Motor neuron (in vitro differentiated cells): Measurements from ENCODE around the gene WFDC8. TPM values are rescaled to one million over a fixed set of nuclear protein-coding genes. Genes with fewer than 3 reads are reported as not detected.

Experiments
- ATAC-seq, 8 experiments: fragments of 200-7000 bp; cut with Tn5 transposase; replicated peaks in 6 of 8; 2 replicates each; pipeline ENCODE4 v1.8.0; 2021; ENCODE audit warnings: mild to moderate bottlenecking in 8 of 8, moderate library complexity in 8 of 8
- H3K27ac ChIP-seq, 2 donors: fragments of 250-450 bp; sonication (Bioruptor Pico); 2 replicates each; pipeline ENCODE4 v1.9.0; 2021; ENCODE audit warnings: antibody characterized with exemption in 2 of 2, mild to moderate bottlenecking in 2 of 2, moderate library complexity in 1 of 2
- H3K4me1 ChIP-seq, 2 donors: fragments of 250-450 bp; sonication (Bioruptor Pico); replicated peaks in 1 of 2; 2 replicates each; pipeline ENCODE4 v1.6.1; 2021; ENCODE audit warnings: antibody characterized with exemption in 2 of 2, mild to moderate bottlenecking in 2 of 2, moderate library complexity in 1 of 2
- H3K4me3 ChIP-seq, 5 donors: fragments of 250-450 bp; sonication (Bioruptor Pico); 2 replicates each; pipeline ENCODE4 v1.9.0; 2021; ENCODE audit warnings: antibody characterized with exemption in 5 of 5, mild to moderate bottlenecking in 5 of 5, moderate library complexity in 4 of 5
- WGBS, 10 experiments: fragments of 450-650 bp; shearing (Covaris generic); methylation state at CpG; one replicate each; pipeline ENCODE4 v1.0.0; 2022; 5-methylcytosine and 5-hydroxymethylcytosine counted together
- in situ Hi-C, 9 experiments: fragments of 400-800 bp; cut with MboI; loops; one replicate each; pipeline ENCODE4 v1.15.0; 2021; ENCODE audit warnings: low sequenced_read_pairs in 9 of 9, low pct_unique_long_range_greater_than_20kb in 2 of 9; ENCODE audit not compliant: unreplicated experiment in 9 of 9
- total RNA-seq, 8 experiments: library from RNA; unstranded; fragments of 300-600 nt; gene quantifications; 2 replicates each; pipeline versions ENCODE4 v1.2.3 to v1.2.4, GENCODE V29; 2022

WFDC8 gene
- total RNA-seq, 8 experiments from 2014 or later, result not detected

DNA sequence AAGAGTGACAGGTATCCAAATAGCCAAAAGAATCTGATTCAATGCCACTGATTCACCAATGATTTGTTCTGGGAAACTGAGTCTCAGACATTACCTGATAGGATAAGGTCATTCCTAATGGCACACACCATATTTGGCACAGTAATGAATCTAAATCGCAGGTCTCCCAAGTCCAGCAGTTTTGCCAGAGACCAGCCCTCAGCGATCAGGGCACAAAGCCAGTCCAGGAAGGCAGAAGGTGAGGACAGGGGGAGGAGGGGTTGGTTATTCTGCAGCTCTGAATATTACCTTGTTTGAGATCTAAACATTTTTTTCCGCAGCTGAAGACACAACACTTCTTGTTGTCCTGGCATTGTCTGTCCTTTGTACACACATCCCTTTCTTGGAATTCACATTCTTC lies 33.7 kb downstream of the WFDC8 start:
- H3K4me3 ChIP-seq, result no peak overlapping the region
- 0 to 100% (median 50%) methylated on average over 1 to 2 of the region's 3 CpGs; no CpG with 5 or more reads in 1 of the 10 experiments for WGBS, 10 experiments
- no peaks in the 10 kb centered on the region for H3K4me1 ChIP-seq
- no peak for ATAC-seq
- in situ Hi-C loops, result loop anchor here in 2 of 9 experiments (10.0 kb wide), 1 partner anchor 229 kb away; no protein-coding TSS in a partner anchor
- no peak overlapping the region for H3K27ac ChIP-seq

GRCh38 chr20:45539382-45539781 lies 39.7 kb downstream of the WFDC8 start, which contains the start of gene WFDC6:
Gene WFDC6, minus strand, starts transcription at chr20:45539482. Its CDS starts 75 bp downstream, at chr20:45539407.
- WGBS, 10 experiments, result 13 to 83% (median 62%) methylated on average over 1 to 2 of the region's 2 CpGs; no CpG with 5 or more reads in 4 of the 10 experiments

GRCh38 chr20:45538209-45538799 lies 40.8 kb downstream of the WFDC8 start:
- no peak overlapping the region for H3K4me3 ChIP-seq
- H3K4me1 ChIP-seq, result no peaks in the 10 kb centered on the region
- ATAC-seq, result peak in 3 of 8 experiments; percentile 42 to 80 (median 70)
- in situ Hi-C loops, result no loop called here
- WGBS, 10 experiments, result 18 to 90% (median 45%) methylated on average over 1 to 4 of the region's 7 CpGs; no CpG with 5 or more reads in 4 of the 10 experiments
- H3K27ac ChIP-seq, result no peak overlapping the region

More at GRCh38 chr20:45539382-45539781, 39.7 kb downstream of the WFDC8 start, which contains the start of gene WFDC6:
- ATAC-seq, result no peak
- H3K4me1 ChIP-seq, result no peaks in the 10 kb centered on the region
- in situ Hi-C loops, result no loop called here
- H3K27ac ChIP-seq, result no peak within 1 kb of the TSS
- H3K4me3 ChIP-seq, result no peak within 1 kb of the TSS

DNA sequence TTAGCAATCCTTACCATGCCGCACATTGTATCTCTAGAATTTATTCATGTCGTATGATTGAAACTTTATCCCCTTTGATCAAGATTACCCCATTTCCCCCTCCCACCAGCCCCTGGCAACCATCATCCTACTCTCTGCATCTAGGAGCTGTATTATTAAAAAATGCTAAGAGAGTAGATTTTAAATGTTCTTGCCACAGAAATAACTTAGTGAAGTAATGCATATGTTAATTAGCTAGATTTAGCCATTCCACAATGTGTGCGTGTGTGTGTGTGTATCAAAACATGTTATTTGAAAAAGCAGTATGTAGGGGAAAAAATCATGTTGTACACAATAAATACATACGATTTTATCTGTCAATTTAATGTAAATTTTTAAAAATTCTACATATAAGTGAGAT lies 51.8 kb downstream of the WFDC8 start:
- Histone ChIP-seq H3K4me3 (no peak overlapping the region), H3K27ac (no peak overlapping the region), H3K4me1 (no peaks in the 10 kb centered on the region)
- in situ Hi-C loops, result no loop called here
- 12 to 68% (median 40%) methylated on average over 1 to 4 of the region's 4 CpGs; no CpG with 5 or more reads in 1 of the 10 experiments for WGBS, 10 experiments
- peak in 2 of 8 experiments; percentile 58 to 81 for ATAC-seq

- H3K4me3 ChIP-seq, result no peak overlapping the region
- H3K4me1 ChIP-seq, result no peaks in the 10 kb centered on the region
- H3K27ac ChIP-seq, result no peak overlapping the region
- 14 to 71% (median 38%) methylated on average over 1 of the region's 1 CpG; no CpG with 5 or more reads in 2 of the 10 experiments for WGBS, 10 experiments
- in situ Hi-C loops, result no loop called here
- peak in 2 of 8 experiments; percentile 33 to 66 for ATAC-seq
These were observed 55.3 kb downstream of the WFDC8 start for GRCh38 chr20:45523821-45524220.

GRCh38 chr20:45518282-45518681 lies 60.8 kb downstream of the WFDC8 start:
- Histone ChIP-seq H3K4me3 (no peak overlapping the region), H3K4me1 (no peaks in the 10 kb centered on the region), H3K27ac (no peak overlapping the region)
- WGBS, 10 experiments, result 0 to 65% (median 42%) methylated on average over 1 to 2 of the region's 2 CpGs; no CpG with 5 or more reads in 4 of the 10 experiments
- peak in 2 of 8 experiments; percentile 88 to 96 for ATAC-seq
- in situ Hi-C loops, result no loop called here

- Histone ChIP-seq H3K4me3 (no peak within 1 kb of the TSS), H3K27ac (no peak within 1 kb of the TSS), H3K4me1 (no peaks in the 10 kb centered on the region)
- WGBS, 10 experiments, result 21 to 70% (median 51%) methylated on average over 2 of the region's 5 CpGs; no CpG with 5 or more reads in 6 of the 10 experiments
- no peak for ATAC-seq
- in situ Hi-C loops, result no loop called here
These were observed 63.8 kb downstream of the WFDC8 start, which contains the start of gene SPINT3 for GRCh38 chr20:45515147-45515913. Gene SPINT3, minus strand, starts transcription at chr20:45515622. Its CDS starts 14 bp downstream, at chr20:45515608.

GRCh38 chr20:45510242-45510862 lies 68.7 kb downstream of the WFDC8 start:
- no peak overlapping the region for H3K4me3 ChIP-seq
- no peak overlapping the region for H3K27ac ChIP-seq
- in situ Hi-C loops, result no loop called here
- no peaks in the 10 kb centered on the region for H3K4me1 ChIP-seq
- peak in 1 of 8 experiments; percentile 37 for ATAC-seq
- 0 to 76% (median 46%) methylated on average over 1 to 5 of the region's 5 CpGs; no CpG with 5 or more reads in 2 of the 10 experiments for WGBS, 10 experiments

GRCh38 chr20:45509091-45509490 lies 70.0 kb downstream of the WFDC8 start:
- Histone ChIP-seq H3K27ac (no peak overlapping the region), H3K4me1 (no peaks in the 10 kb centered on the region), H3K4me3 (no peak overlapping the region)
- 0 to 79% (median 67%) methylated on average over 1 to 2 of the region's 4 CpGs; no CpG with 5 or more reads in 3 of the 10 experiments for WGBS, 10 experiments
- in situ Hi-C loops, result no loop called here
- ATAC-seq, result no peak

DNA sequence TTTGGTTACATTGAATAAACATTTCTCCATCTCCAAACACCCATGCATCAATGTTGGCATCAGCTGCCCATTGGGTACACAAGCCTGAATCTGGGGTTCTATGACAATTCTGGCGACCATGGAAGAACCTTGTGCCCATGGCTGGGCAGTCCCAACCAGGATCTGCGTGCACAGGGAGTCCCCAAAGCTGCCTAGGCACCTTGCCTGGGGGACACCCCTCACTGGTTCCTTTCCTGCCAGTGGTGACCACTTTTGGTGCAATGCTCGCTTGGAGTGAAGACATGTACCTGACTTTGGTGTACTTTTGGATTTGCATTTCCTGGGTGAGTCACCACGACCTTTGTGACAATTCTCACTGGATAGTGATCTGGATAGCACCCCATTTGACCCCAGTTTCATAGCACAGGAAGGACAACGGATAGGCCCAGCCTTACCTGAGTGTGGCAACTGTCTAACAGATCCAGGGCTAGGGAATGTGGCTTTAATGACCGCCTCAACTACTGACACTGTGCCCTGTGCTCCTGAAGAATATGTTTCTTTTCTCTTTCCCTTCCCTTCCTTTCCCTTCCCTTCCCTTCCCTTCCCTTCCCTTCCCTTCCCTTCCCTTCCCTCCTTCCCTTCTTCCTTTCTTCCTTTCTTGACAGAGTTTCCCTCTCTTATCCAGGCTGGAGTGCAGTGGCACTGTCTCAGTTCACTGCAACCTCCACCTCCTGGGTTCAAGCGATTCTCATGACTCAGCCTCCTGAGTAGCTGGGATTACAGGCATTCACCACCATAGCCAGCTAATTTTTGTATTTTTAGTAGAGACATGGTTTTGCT lies 70.8 kb downstream of the WFDC8 start:
- in situ Hi-C loops, result no loop called here
- H3K27ac ChIP-seq, result no peak overlapping the region
- no peak overlapping the region for H3K4me3 ChIP-seq
- ATAC-seq, result no peak
- WGBS, 10 experiments, result 0 to 100% (median 65%) methylated on average over 1 to 7 of the region's 7 CpGs; no CpG with 5 or more reads in 2 of the 10 experiments
- no peaks in the 10 kb centered on the region for H3K4me1 ChIP-seq

GRCh38 chr20:45507011-45507820 lies 71.9 kb downstream of the WFDC8 start:
- H3K4me3 ChIP-seq, result no peak overlapping the region
- H3K4me1 ChIP-seq, result no peaks in the 10 kb centered on the region
- no peak overlapping the region for H3K27ac ChIP-seq
- peak in 2 of 8 experiments; percentile 24 to 50 for ATAC-seq
- 0 to 97% (median 66%) methylated on average over 1 to 5 of the region's 5 CpGs for WGBS, 10 experiments
- in situ Hi-C loops, result no loop called here

DNA sequence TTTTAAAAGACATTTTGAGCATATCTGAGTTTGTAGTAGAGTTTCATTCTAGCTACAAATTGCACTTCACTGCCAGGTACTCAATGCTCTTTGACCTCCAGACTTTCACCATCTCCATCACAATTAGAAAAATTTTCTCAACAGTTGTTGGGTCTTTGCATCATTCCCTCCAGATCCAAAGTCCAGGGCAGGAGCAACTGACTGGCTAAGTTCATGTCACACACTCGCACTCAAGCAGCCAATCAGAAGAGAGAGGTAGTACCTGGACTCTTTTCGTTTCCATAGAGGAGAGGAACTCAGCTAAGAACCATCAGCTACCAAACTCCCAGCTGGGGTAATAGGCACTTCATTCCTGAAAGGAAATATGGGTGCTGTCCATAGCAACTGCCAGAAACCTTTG lies 72.7 kb downstream of the WFDC8 start:
- no peak for ATAC-seq
- Histone ChIP-seq H3K27ac (no peak overlapping the region), H3K4me3 (no peak overlapping the region), H3K4me1 (no peaks in the 10 kb centered on the region)
- in situ Hi-C loops, result no loop called here
- WGBS, 10 experiments, result 14 to 90% (median 71%) methylated on average over 1 to 2 of the region's 2 CpGs; no CpG with 5 or more reads in 4 of the 10 experiments
